ENCODE data around the gene TMEM151B.

- TF ChIP-seq CTCF (conservative IDR thresholded peaks at IDR 0.05; ENCODE audit: low read length) = peak; percentile 98
- TF ChIP-seq EZH2phosphoT487 (IDR thresholded peaks at IDR 0.05; ENCODE audit: borderline replicate concordance) = no peak
Measured at GRCh38 chr6:44268095-44268628, 2.1 kb upstream of the TMEM151B start.

Measured in Loucy (cell line).